GM12892 (cell line): ENCODE data around the gene DSTYK.

Experiments used
- POLR2A ChIP-seq: IDR thresholded peaks from 2 replicates; pipeline ENCODE4 v1.6.1; 2011; ENCODE audit warnings: low read depth, low read length, control low read depth
- POLR2AphosphoS5 ChIP-seq: IDR thresholded peaks from 2 replicates; pipeline ENCODE4 v1.6.1; 2011; ENCODE audit warnings: low read depth, low read length, control low read depth
- TAF1 ChIP-seq: IDR thresholded peaks from 2 replicates; pipeline ENCODE4 v1.6.1; 2011; ENCODE audit warnings: low read depth, mild to moderate bottlenecking, control low read depth, low read length, borderline replicate concordance

DNA sequence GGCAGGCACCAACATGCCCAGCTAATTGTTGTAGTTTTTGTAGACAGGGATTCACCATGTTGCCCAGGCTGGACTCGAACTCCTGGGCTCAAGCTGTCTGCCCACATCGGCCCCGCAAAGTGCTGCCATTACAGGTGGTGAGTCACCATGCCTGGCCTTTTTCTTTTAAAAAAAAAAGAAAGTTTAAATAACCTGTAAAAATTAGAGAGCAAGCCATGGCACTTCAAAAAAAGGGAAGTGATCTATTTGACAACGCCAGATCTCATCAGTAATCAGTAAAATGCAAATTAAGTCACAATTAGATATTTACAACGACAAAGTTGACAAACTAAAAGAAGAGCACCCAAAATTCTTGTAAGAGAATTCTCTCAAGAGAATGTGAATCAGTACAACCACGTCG, 86.8 kb downstream of the DSTYK start:
- TF ChIP-seq POLR2AphosphoS5 (no peak), POLR2A (no peak), TAF1 (no peak)
